ENCODE results near the gene DDX43. TPM values are rescaled to one million over a fixed set of nuclear protein-coding genes. Genes with fewer than 3 reads are reported as not detected.

DDX43 gene
- total and polyA plus RNA-seq, 2 donors (not counting 1 experiment from before 2014, with no cell fraction given), result 1.5 to 2.0 TPM

- H3K36me3 ChIP-seq (ENCODE audit: control insufficient read depth, insufficient read depth, low read length), result no peaks in the 10 kb centered on the region
- DNase-seq (ENCODE audit: low read depth in 2 of 2), result no peak
- no peaks in the 10 kb centered on the region for H3K27me3 ChIP-seq (ENCODE audit: control insufficient read depth, insufficient read depth, low read length)
- no peak overlapping the region for H3K4me3 ChIP-seq (replicated peaks in 1 of 4; ENCODE audit: control extremely low read depth in 1 of 4, insufficient read depth in 1 of 4, low read depth in 3 of 4, low read length in 4 of 4)
- H3K9me3 ChIP-seq (ENCODE audit: control insufficient read depth, insufficient read depth, low read depth, low read length), result no peaks in the 10 kb centered on the region
- no peaks in the 10 kb centered on the region for H3K4me1 ChIP-seq (ENCODE audit: control insufficient read depth, extremely low read depth, insufficient read depth, low read length)
- no peak overlapping the region for H3K9ac ChIP-seq (ENCODE audit: insufficient read depth, low read length)
- no peak overlapping the region for H3K27ac ChIP-seq (ENCODE audit: insufficient read depth, low read length)
- H2AFZ ChIP-seq (ENCODE audit: low read length), result no peak overlapping the region
- no peak overlapping the region for H3K4me2 ChIP-seq (ENCODE audit: extremely low read depth, insufficient read depth, low read length)
- TF ChIP-seq EZH2 (IDR thresholded peaks at IDR 0.05; ENCODE audit: low read length, missing control alignments), result no peak
- TF ChIP-seq CTCF (conservative IDR thresholded peaks at IDR 0.05 in 1 of 2, IDR thresholded peaks at IDR 0.05 in 1 of 2; ENCODE audit: low read depth in 1 of 2, low read length in 2 of 2), result no peak
- peaks cover 29% of the 10 kb centered on the region for H3K79me2 ChIP-seq (ENCODE audit: control insufficient read depth, insufficient read depth, low read length)
- H4K20me1 ChIP-seq (ENCODE audit: control insufficient read depth, extremely low read depth, insufficient read depth, low read length), result no peaks in the 10 kb centered on the region
Measured at GRCh38 chr6:73460056-73460455, 65.4 kb downstream of the DDX43 start.

- peak; percentile 89 to 95 for DNase-seq (ENCODE audit: low read depth in 2 of 2)
- H4K20me1 ChIP-seq (ENCODE audit: control insufficient read depth, extremely low read depth, insufficient read depth, low read length), result no peaks in the 10 kb centered on the region
- peak within 1 kb of the TSS; percentile 92 for H3K27ac ChIP-seq (ENCODE audit: insufficient read depth, low read length)
- H3K36me3 ChIP-seq (ENCODE audit: control insufficient read depth, insufficient read depth, low read length), result no peaks in the 10 kb centered on the region
- peak within 1 kb of the TSS; percentile 86 to 99 (median 90) for H3K4me3 ChIP-seq (replicated peaks in 1 of 4; ENCODE audit: control extremely low read depth in 1 of 4, insufficient read depth in 1 of 4, low read depth in 3 of 4, low read length in 4 of 4)
- H3K27me3 ChIP-seq (ENCODE audit: control insufficient read depth, insufficient read depth, low read length), result no peaks in the 10 kb centered on the region
- H3K4me2 ChIP-seq (ENCODE audit: extremely low read depth, insufficient read depth, low read length), result peak within 1 kb of the TSS; percentile 77
- TF ChIP-seq CTCF (conservative IDR thresholded peaks at IDR 0.05 in 1 of 2, IDR thresholded peaks at IDR 0.05 in 1 of 2; ENCODE audit: low read depth in 1 of 2, low read length in 2 of 2), result no peak
- TF ChIP-seq EZH2 (IDR thresholded peaks at IDR 0.05; ENCODE audit: low read length, missing control alignments), result no peak
- H3K4me1 ChIP-seq (ENCODE audit: control insufficient read depth, extremely low read depth, insufficient read depth, low read length), result no peaks in the 10 kb centered on the region
- H3K9me3 ChIP-seq (ENCODE audit: control insufficient read depth, insufficient read depth, low read depth, low read length), result no peaks in the 10 kb centered on the region
- H3K79me2 ChIP-seq (ENCODE audit: control insufficient read depth, insufficient read depth, low read length), result peaks cover 33% of the 10 kb centered on the region
- H2AFZ ChIP-seq (ENCODE audit: low read length), result peak within 1 kb of the TSS; percentile 97
- H3K9ac ChIP-seq (ENCODE audit: insufficient read depth, low read length), result peak within 1 kb of the TSS; percentile 94
Measured at GRCh38 chr6:73461537-73462350, 67.1 kb downstream of the DDX43 start, which contains the start of gene MTO1. Gene MTO1 (plus strand): TSS chr6:73461737. CDS start chr6:73461855, 118 bp downstream.

Other genes with a start within 250 kb of the DDX43 start
- not detected in 2 replicates for gene KHDC1L, start 169.3 kb upstream of the DDX43 start, total RNA-seq
- gene KHDC1L, start 169.3 kb upstream of the DDX43 start, polyA plus RNA-seq, result 0.12 and 0.19 TPM in 2 replicates
- gene KHDC1, start 131.6 kb upstream of the DDX43 start, total RNA-seq, result 5.1 and 5.6 TPM in 2 replicates
- 5.3 and 7.0 TPM in 2 replicates for gene KHDC1, start 131.6 kb upstream of the DDX43 start, polyA plus RNA-seq
- gene DPPA5, start 40.6 kb upstream of the DDX43 start, total RNA-seq, result not detected in 2 replicates
- gene DPPA5, start 40.6 kb upstream of the DDX43 start, polyA plus RNA-seq, result not detected in 2 replicates
- gene KHDC3L, start 32.2 kb upstream of the DDX43 start, total RNA-seq, result not detected in 2 replicates
- not detected in 2 replicates for gene KHDC3L, start 32.2 kb upstream of the DDX43 start, polyA plus RNA-seq
- gene OOEP, start 24.9 kb upstream of the DDX43 start, total RNA-seq, result 0.17 TPM in 1 of 2 replicates, not detected in the other
- gene OOEP, start 24.9 kb upstream of the DDX43 start, polyA plus RNA-seq, result 0.08 TPM in 1 of 2 replicates, not detected in the other
- gene CGAS, start 57.5 kb downstream of the DDX43 start, total RNA-seq, result 5.0 and 5.9 TPM in 2 replicates
- 1.6 and 2.7 TPM in 2 replicates for gene CGAS, start 57.5 kb downstream of the DDX43 start, polyA plus RNA-seq
- gene MTO1, start 66.9 kb downstream of the DDX43 start, total RNA-seq, result 47.3 and 52.4 TPM in 2 replicates
- gene MTO1, start 66.9 kb downstream of the DDX43 start, polyA plus RNA-seq, result 21.5 and 24.2 TPM in 2 replicates
- gene EEF1A1, start 126.2 kb downstream of the DDX43 start, total RNA-seq, result 21,405 and 36,498 TPM in 2 replicates
- 13,707 and 15,755 TPM in 2 replicates for gene EEF1A1, start 126.2 kb downstream of the DDX43 start, polyA plus RNA-seq

Data from fibroblast of lung (primary cell).